MM.1S (cell line): Measurements from ENCODE around the gene SYNRG.
A peak's percentile ranks its signal among the peaks of the same experiment; 100 is the strongest.

Source experiments
- DNase-seq: peaks from one replicate; pipeline ENCODE4 v3.0.0-alpha.2; 2015
- H2AFZ ChIP-seq: fragments of 300-600 bp; sonication (generic); 2 replicates; pipeline ENCODE4 v1.6.0; 2016; ENCODE audit warnings: antibody characterized with exemption, low read length
- H3F3A ChIP-seq: fragments of 300-600 bp; sonication (generic); 2 replicates; pipeline ENCODE4 v1.6.1; 2016; ENCODE audit warnings: mild to moderate bottlenecking, antibody characterized with exemption, low read length, moderate library complexity, mixed read lengths; ENCODE audit not compliant: insufficient read depth
- H3K27ac ChIP-seq: fragments of 300-600 bp; sonication (generic); 2 replicates; pipeline ENCODE4 v1.5.1; 2016; ENCODE audit warnings: mild to moderate bottlenecking, low read length
- H3K27me3 ChIP-seq: fragments of 300-600 bp; sonication (generic); replicated peaks from 2 replicates; pipeline ENCODE4 v1.6.0; 2016; ENCODE audit warnings: low read length; ENCODE audit not compliant: insufficient read depth
- H3K36me3 ChIP-seq: fragments of 300-600 bp; sonication (generic); replicated peaks from 2 replicates; pipeline ENCODE4 v1.6.1; 2016; ENCODE audit warnings: mild to moderate bottlenecking, low read length, mixed read lengths; ENCODE audit not compliant: insufficient read depth
- H3K4me1 ChIP-seq: fragments of 300-600 bp; sonication (generic); 2 replicates; pipeline ENCODE4 v1.6.1; 2016; ENCODE audit warnings: low read length, mixed read lengths
- H3K4me2 ChIP-seq: fragments of 300-600 bp; sonication (generic); 2 replicates; pipeline ENCODE4 v1.6.0; 2016; ENCODE audit warnings: low read depth, low read length
- H3K4me3 ChIP-seq: fragments of 300-600 bp; sonication (generic); 2 replicates; pipeline ENCODE4 v1.5.1; 2016; ENCODE audit warnings: low read length, mixed read lengths
- H3K79me2 ChIP-seq: fragments of 300-600 bp; sonication (generic); 2 replicates; pipeline ENCODE4 v1.6.1; 2016; ENCODE audit warnings: mixed run types, low read length, mixed read lengths
- H3K9ac ChIP-seq: fragments of 300-600 bp; sonication (generic); 2 replicates; pipeline ENCODE4 v1.6.1; 2016; ENCODE audit warnings: low read length, mixed read lengths
- H3K9me2 ChIP-seq: fragments of 300-600 bp; sonication (generic); replicated peaks from 2 replicates; pipeline ENCODE4 v1.6.1; 2016; ENCODE audit warnings: mild to moderate bottlenecking, low read length, mixed read lengths; ENCODE audit not compliant: insufficient read depth
- H3K9me3 ChIP-seq: fragments of 300-600 bp; sonication (generic); replicated peaks from 2 replicates; pipeline ENCODE4 v1.6.1; 2016; ENCODE audit warnings: mild to moderate bottlenecking, low read length, mixed read lengths; ENCODE audit not compliant: insufficient read depth
- H4K20me1 ChIP-seq: fragments of 300-600 bp; sonication (generic); 2 replicates; pipeline ENCODE4 v1.6.1; 2016; ENCODE audit warnings: mild to moderate bottlenecking, low read length, moderate library complexity, mixed read lengths; ENCODE audit not compliant: insufficient read depth
- EZH2 ChIP-seq: fragments of 300-600 bp; sonication (generic); optimal IDR thresholded peaks from 2 replicates; pipeline ENCODE3; 2017; ENCODE audit warnings: low read depth, mild to moderate bottlenecking, antibody characterized with exemption, low read length, mixed read lengths
- EZH2phosphoT487 ChIP-seq: fragments of 300-600 bp; sonication (generic); IDR thresholded peaks from 2 replicates; pipeline ENCODE4 v1.6.1; 2018; ENCODE audit warnings: antibody characterized with exemption, low read length
- TF ChIP-seq, protein P1 (sequence below): fragments of 300-600 bp; sonication (generic); IDR thresholded peaks from 2 replicates; pipeline ENCODE4 v1.5.1; 2016; ENCODE audit warnings: antibody characterized with exemption, low read length, mixed read lengths

Gene SYNRG

DNA sequence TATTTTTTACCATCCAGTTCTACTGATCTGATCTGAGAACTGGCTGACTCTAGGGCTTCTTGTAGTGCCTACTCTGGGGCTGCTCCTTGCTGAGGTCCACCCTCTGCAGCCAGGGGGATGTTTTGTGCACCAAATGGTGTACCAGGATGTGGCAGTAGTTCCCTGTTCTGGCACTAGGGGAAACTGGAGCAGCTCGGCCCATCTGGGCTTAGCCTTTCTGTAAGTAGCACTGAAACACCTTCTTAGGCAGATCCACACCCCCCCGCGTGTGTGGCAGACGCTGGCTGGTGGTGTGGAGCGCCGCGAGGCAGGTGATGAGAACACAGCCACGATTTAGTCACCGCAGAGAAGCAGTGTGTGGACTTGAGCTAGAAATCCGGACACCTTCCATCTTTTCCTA lies 102.5 kb downstream of the SYNRG start:
- H4K20me1 ChIP-seq, result no peaks in the 10 kb centered on the region
- no peak overlapping the region for H2AFZ ChIP-seq
- no peaks in the 10 kb centered on the region for H3F3A ChIP-seq
- no peak for TF ChIP-seq EZH2
- TF ChIP-seq, protein P1, sequence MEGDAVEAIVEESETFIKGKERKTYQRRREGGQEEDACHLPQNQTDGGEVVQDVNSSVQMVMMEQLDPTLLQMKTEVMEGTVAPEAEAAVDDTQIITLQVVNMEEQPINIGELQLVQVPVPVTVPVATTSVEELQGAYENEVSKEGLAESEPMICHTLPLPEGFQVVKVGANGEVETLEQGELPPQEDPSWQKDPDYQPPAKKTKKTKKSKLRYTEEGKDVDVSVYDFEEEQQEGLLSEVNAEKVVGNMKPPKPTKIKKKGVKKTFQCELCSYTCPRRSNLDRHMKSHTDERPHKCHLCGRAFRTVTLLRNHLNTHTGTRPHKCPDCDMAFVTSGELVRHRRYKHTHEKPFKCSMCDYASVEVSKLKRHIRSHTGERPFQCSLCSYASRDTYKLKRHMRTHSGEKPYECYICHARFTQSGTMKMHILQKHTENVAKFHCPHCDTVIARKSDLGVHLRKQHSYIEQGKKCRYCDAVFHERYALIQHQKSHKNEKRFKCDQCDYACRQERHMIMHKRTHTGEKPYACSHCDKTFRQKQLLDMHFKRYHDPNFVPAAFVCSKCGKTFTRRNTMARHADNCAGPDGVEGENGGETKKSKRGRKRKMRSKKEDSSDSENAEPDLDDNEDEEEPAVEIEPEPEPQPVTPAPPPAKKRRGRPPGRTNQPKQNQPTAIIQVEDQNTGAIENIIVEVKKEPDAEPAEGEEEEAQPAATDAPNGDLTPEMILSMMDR, result peak; percentile 42
- H3K79me2 ChIP-seq, result peaks cover 75% of the 10 kb centered on the region
- no peak overlapping the region for H3K4me2 ChIP-seq
- H3K9me2 ChIP-seq, result no peaks in the 10 kb centered on the region
- no peak overlapping the region for H3K4me3 ChIP-seq
- H3K27me3 ChIP-seq, result no peaks in the 10 kb centered on the region
- no peak overlapping the region for H3K9ac ChIP-seq
- no peaks in the 10 kb centered on the region for H3K36me3 ChIP-seq
- peak; percentile 20 for DNase-seq
- no peaks in the 10 kb centered on the region for H3K9me3 ChIP-seq
- no peaks in the 10 kb centered on the region for H3K4me1 ChIP-seq
- no peak overlapping the region for H3K27ac ChIP-seq

GRCh38 chr17:37505333-37505732 lies 103.9 kb downstream of the SYNRG start:
- Histone ChIP-seq H3K9me3 (no peaks in the 10 kb centered on the region), H3K27ac (no peak overlapping the region), H3K4me1 (no peaks in the 10 kb centered on the region), H3K36me3 (no peaks in the 10 kb centered on the region), H3F3A (no peaks in the 10 kb centered on the region), H3K9ac (no peak overlapping the region), H3K9me2 (no peaks in the 10 kb centered on the region), H3K4me2 (no peak overlapping the region), H3K27me3 (no peaks in the 10 kb centered on the region), H4K20me1 (no peaks in the 10 kb centered on the region), H2AFZ (no peak overlapping the region), H3K4me3 (no peak overlapping the region), H3K79me2 (peaks cover 80% of the 10 kb centered on the region)
- DNase-seq, result no peak
- no peak for TF ChIP-seq EZH2
- TF ChIP-seq, protein P1, result no peak
- TF ChIP-seq EZH2phosphoT487, result no peak

DNA sequence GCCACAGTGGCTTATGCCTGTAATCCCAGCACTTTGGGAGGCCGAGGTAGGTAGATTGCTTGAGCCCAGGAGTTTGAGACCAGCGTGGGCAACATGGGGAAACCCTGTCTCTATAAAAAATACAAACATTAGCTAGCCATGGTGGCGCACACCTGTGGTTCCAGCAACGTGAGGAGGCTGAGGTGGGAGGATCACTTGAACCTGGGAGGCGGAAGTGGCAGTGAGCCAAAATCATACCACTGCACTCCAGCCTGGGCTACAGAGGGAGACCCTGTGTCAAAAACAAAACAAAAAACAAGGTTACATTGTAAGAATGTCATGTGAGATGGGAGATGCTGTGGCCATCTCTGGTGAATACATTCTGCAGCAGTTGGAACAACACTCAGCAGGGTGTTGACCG lies 106.1 kb downstream of the SYNRG start:
- H3K4me2 ChIP-seq, result no peak overlapping the region
- TF ChIP-seq, protein P1, result no peak
- no peak for TF ChIP-seq EZH2phosphoT487
- no peak for TF ChIP-seq EZH2
- no peak overlapping the region for H3K9ac ChIP-seq
- no peaks in the 10 kb centered on the region for H3K9me2 ChIP-seq
- H3F3A ChIP-seq, result no peaks in the 10 kb centered on the region
- H3K4me3 ChIP-seq, result no peak overlapping the region
- no peaks in the 10 kb centered on the region for H4K20me1 ChIP-seq
- no peaks in the 10 kb centered on the region for H3K9me3 ChIP-seq
- H3K36me3 ChIP-seq, result no peaks in the 10 kb centered on the region
- no peaks in the 10 kb centered on the region for H3K27me3 ChIP-seq
- H2AFZ ChIP-seq, result no peak overlapping the region
- H3K27ac ChIP-seq, result no peak overlapping the region
- H3K79me2 ChIP-seq, result peaks cover 79% of the 10 kb centered on the region
- no peak for DNase-seq
- no peaks in the 10 kb centered on the region for H3K4me1 ChIP-seq
